ENCODE results near the gene SYNGR3.

SYNGR3 gene

DNA sequence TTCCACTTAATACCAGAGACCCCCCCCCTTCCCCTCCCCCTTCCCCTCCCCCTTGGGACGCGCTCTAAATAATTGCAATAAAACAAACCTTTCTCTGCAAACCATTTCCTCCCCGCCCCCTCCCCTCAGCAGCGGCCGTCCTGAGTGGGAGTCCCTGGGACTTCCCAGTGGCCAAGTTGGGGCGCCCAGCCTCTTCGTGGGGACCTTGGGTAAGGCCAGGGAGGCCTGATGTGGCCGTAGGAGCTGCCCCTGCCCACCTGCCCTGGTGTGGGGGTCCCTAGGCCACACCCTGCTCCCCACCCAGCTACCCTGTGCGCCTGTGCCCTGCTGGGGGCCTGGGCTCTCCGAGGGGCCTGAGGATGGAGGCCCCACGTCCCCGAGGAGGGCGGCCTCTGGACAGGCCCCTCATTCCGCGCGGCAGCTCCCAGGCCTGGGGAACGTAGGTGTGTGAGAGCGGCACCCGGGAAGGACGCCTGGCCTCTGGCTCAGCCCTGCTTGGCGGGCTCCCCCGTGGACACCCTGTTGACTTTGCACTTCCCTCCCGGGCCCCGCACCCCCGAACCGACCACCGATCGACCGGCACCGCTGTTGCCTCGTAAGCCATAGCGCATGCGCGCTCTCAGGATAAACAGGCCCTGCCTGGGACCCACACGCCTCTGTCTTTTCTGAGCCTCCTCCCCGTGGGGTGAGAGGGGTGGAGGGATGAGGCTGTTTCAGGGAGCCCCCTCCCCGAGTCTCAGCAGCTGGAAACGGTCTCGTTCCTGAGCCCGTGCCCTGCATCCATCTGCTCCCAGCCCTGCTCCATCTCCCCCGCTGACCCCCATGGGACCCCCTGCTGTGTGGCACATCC is 48.8 kb downstream of the SYNGR3 start:
- in situ Hi-C loops (cut with HindIII; ENCODE audit: low sequenced_read_pairs) = loop anchor here (5.0 to 10.0 kb wide), 4 partner anchors 39 to 466 kb away; partner anchors contain the start of gene RNF151

DNA sequence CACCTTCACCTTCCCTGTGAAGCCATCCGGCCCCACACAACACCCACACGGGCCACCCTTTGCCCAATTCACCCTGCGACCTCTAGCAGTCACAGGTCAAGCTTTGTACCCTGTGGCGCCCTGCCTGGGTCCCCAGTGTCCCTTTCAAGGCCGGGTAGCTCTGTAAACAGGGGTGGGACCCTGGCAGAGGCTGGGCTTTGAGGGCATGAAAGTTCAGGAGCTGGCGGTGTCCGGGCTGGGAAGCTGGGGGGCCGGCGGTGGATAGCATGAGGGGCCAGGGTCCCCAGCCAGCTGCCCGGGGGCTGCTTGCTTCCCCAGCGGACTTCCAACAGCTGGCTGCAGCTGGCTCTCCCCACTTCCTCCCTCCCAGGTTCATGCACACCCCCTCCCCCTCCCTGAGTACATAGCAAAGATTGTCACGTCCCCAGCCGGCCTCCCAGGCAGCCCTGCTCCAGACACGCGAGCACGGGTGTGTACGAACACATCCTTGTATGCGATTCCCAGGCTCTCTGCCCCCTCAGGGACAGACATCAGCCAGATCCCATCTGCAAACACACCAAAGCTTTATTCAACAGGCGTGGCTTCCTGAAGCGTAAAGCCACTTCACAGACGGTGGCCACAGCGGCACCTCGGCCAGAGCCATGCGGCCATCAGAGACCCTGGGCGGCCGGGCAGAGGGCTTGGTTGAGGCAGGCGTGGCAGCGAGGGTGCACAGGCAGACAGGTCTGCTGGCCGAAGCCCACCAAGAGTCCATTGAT is 49.7 kb downstream of the SYNGR3 start:
- in situ Hi-C loops (cut with HindIII; ENCODE audit: low sequenced_read_pairs) = loop anchor here (5.0 to 10.0 kb wide), 4 partner anchors 38 to 465 kb away; partner anchors contain the start of gene RNF151

GRCh38 chr16:2040041-2040786 is 50.4 kb downstream of the SYNGR3 start:
- in situ Hi-C loops (cut with HindIII; ENCODE audit: low sequenced_read_pairs) = no loop called here

GRCh38 chr16:2040787-2041522 is 51.2 kb downstream of the SYNGR3 start:
- in situ Hi-C loops (cut with HindIII; ENCODE audit: low sequenced_read_pairs) = no loop called here

DNA sequence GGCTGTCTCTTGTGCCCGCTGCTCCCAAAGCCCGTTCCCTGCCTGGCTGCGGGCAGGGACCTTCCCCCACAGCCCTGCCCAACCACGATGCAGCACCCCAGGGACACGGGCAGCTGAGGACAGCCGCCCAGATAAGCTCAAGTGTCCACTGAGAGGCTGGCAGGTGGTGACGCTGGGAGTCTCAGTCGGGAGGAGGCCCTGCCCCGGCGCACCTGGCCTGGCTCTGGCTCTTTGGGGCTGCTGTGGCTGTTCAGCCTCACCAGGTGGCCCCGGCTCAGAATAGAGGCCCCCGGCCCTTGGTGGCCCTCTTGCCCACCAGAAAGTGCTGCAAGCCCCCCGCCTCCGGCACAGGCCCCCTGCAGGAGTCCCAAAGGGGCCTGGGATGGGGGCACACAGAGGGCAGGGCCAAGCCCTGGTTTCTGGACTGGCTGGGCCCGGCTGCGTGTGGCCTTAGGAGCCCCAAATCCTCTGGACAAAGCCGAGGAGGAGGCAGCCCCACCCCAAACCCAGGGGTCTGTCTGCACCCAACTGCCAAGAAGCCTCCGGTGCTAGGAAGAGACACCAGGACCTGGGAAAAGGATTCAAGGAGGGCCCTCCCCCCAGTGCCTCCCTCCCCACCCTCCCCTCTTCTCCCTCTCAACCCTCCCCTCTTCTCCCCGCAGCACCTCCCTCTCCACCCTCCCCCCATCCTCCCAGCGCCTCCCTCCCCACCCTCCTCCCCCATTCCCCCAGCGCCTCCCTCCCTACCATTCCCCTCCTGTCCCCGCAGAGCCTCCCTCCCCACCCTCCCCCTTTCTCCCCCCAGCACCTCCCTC is 52.6 kb downstream of the SYNGR3 start:
- in situ Hi-C loops (cut with HindIII; ENCODE audit: low sequenced_read_pairs) = no loop called here

GRCh38 chr16:2042986-2043666 is 53.4 kb downstream of the SYNGR3 start:
- in situ Hi-C loops (cut with HindIII; ENCODE audit: low sequenced_read_pairs) = no loop called here
